Measurements from ENCODE around the gene LMAN1L. TPM values are rescaled to one million over a fixed set of nuclear protein-coding genes. Genes with fewer than 3 reads are reported as not detected.

The LMAN1L gene
- total RNA-seq: not detected

- TF ChIP-seq CTCF (IDR thresholded peaks at IDR 0.05): no peak
- DNase-seq (ENCODE audit: low spot score) (no peak), ATAC-seq (ENCODE audit: low FRiP score) (no peak)
Observed at GRCh38 chr15:74812533-74812932, at the start of gene LMAN1L. LMAN1L (plus strand) TSS chr15:74812835; CDS start chr15:74812855, 20 bp downstream.

GRCh38 chr15:74763416-74763815 lies 49.2 kb upstream of the LMAN1L start:
- ATAC-seq (ENCODE audit: low FRiP score): no peak
- DNase-seq (ENCODE audit: low spot score): no peak
- TF ChIP-seq CTCF (IDR thresholded peaks at IDR 0.05): no peak

- no peak for TF ChIP-seq CTCF (IDR thresholded peaks at IDR 0.05)
- no peak for ATAC-seq (ENCODE audit: low FRiP score)
Observed at GRCh38 chr15:74767167-74768098, 45.2 kb upstream of the LMAN1L start.

GRCh38 chr15:74768099-74768770 lies 44.4 kb upstream of the LMAN1L start:
- TF ChIP-seq CTCF (IDR thresholded peaks at IDR 0.05): no peak

More at GRCh38 chr15:74767167-74768098, 45.2 kb upstream of the LMAN1L start:
- no peak for DNase-seq (ENCODE audit: low spot score)

GRCh38 chr15:74768771-74769342 lies 43.8 kb upstream of the LMAN1L start:
- ATAC-seq (ENCODE audit: low FRiP score) (no peak), DNase-seq (ENCODE audit: low spot score) (no peak)
- TF ChIP-seq CTCF (IDR thresholded peaks at IDR 0.05): peak in 2 of 3 donors; percentile 16 to 88

More at GRCh38 chr15:74768099-74768770, 44.4 kb upstream of the LMAN1L start:
- no peak for DNase-seq (ENCODE audit: low spot score)
- no peak for ATAC-seq (ENCODE audit: low FRiP score)

GRCh38 chr15:74769463-74770025 lies 43.1 kb upstream of the LMAN1L start:
- ATAC-seq (ENCODE audit: low FRiP score) (no peak), DNase-seq (ENCODE audit: low spot score) (no peak)
- no peak for TF ChIP-seq CTCF (IDR thresholded peaks at IDR 0.05)

Measured in omental fat pad (tissue), 4 donors.